PC-9 (cell line): ENCODE results near the gene KLHL18.

Experiments
- EZH2 ChIP-seq: fragments of 200-600 bp; sonication (generic); IDR thresholded peaks from 2 replicates; pipeline ENCODE4 v1.8.0; 2017; ENCODE audit warnings: antibody characterized with exemption, low read depth
- TF ChIP-seq, protein P1 (sequence below): fragments of 200-600 bp; sonication (generic); conservative IDR thresholded peaks from 2 replicates; pipeline ENCODE4 v1.6.1; 2017; ENCODE audit warnings: mixed run types, antibody characterized with exemption, mild to moderate bottlenecking, moderate library complexity

- TF ChIP-seq, protein P1, sequence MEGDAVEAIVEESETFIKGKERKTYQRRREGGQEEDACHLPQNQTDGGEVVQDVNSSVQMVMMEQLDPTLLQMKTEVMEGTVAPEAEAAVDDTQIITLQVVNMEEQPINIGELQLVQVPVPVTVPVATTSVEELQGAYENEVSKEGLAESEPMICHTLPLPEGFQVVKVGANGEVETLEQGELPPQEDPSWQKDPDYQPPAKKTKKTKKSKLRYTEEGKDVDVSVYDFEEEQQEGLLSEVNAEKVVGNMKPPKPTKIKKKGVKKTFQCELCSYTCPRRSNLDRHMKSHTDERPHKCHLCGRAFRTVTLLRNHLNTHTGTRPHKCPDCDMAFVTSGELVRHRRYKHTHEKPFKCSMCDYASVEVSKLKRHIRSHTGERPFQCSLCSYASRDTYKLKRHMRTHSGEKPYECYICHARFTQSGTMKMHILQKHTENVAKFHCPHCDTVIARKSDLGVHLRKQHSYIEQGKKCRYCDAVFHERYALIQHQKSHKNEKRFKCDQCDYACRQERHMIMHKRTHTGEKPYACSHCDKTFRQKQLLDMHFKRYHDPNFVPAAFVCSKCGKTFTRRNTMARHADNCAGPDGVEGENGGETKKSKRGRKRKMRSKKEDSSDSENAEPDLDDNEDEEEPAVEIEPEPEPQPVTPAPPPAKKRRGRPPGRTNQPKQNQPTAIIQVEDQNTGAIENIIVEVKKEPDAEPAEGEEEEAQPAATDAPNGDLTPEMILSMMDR = no peak
- no peak for TF ChIP-seq EZH2
Observed at GRCh38 chr3:47288966-47289910, 6.5 kb downstream of the KLHL18 start.
